GM18502 (cell line): ENCODE results near the gene TMEM170B.

Experiments used
- ATAC-seq: cut with Tn5 transposase; IDR thresholded peaks from one replicate; pipeline ENCODE4 v1.9.1; 2021; ENCODE audit warnings: mild to moderate bottlenecking; ENCODE audit not compliant: unreplicated experiment, poor library complexity

Gene TMEM170B

DNA sequence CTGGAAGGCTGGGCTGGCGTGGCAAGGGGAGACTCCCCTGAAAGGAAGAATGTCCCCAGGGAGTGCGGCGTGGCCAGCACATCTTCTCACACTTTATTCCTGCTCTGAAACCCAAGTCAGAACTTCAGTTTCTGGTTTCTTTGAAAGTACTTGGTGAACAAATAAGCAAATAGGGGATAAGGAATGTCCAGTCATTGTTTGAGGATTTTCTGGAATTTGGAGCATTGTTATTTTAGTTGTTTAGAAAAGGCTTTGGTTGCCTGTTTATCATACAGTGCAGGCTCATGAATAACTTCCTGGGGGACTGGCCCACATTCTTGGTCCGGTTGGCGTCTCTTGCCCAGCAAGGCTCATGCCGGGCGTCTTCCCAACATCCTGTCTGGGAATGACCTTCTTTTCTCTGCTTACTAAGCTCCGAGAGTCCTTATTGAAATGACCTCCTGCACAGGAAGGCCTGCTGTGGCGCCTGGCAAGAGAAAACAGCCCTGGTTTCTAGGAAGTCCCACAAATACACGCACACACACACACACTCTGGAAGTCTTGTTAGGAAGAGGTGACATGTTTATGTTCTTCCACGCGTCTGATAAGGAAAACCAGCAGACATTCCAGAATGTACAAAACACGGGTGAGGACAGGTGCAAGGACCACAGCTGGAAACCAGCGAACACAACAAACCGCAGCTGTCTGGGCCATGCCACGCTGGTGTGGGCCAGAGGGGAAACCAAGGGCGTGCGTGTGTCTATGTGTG is 71.9 kb downstream of the TMEM170B start:
- ATAC-seq: no peak

DNA sequence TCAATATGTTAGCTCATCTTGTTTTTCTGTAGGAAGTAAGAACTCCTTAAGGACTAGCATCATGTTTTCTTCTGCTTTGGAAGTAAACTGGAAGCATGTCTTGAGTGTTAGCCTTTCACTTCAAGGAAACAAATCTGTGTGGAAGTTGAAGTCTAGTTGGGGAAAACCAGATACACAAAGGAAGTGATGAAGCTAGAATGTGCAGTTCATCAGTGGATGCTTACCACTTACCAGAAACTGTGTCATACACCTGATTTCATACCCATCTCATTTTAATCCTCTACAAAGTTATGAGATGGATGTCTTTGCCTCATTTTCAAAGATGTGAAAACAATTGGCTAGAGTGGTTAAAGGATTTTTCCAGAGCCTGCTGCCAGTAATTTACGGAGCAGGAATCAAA is 75.8 kb downstream of the TMEM170B start:
- no peak for ATAC-seq

DNA sequence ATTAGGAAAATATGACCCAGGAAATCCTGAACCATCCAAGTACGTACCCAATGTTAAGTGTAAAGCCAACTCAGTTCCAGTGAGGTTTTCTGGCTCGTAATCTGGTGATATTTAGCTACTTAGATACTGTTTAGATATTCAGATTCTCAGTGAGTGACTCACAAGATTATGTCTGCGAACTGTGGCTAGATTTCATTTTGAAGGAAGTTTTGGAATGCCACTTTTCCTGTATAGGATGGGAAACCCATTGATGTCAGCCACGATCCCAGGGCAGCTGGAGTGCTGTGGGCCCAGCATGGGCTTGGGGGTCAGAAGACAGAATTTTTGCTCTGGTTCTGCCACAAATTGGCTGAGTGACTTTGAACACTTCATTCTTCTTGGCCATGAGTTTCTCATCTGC is 76.3 kb downstream of the TMEM170B start:
- no peak for ATAC-seq

DNA sequence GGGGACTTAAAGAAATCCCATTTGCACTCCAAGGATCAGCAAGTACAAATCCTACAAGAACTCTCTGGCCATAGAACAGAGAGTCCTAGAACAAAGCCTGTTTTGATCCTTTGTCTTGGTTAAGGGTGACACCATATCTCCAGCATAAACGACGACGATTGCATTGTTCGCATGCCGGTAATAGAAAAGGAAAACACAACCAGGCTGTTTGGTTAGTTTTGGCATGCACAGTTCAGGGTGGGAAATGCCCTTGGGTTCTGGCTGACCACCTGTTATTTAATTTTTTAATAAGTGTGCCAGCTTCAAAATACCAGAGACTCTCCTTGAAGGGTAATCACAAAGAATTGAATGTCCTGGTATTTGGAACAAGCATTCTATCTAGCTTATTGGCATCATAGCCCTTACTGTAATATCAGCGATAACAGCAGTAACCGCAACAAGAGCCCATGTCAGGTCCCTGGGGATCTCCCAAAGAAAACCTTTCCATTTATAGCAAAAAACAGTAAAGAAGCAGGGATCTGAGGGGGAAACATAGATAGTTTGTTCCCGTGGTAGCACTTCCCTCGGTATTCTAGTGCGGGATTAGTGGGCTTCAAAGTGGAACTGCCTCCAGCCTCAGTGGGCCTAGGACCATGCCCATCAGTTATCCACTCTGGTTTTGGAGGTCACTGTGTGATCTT is 77.1 kb downstream of the TMEM170B start:
- no peak for ATAC-seq

DNA sequence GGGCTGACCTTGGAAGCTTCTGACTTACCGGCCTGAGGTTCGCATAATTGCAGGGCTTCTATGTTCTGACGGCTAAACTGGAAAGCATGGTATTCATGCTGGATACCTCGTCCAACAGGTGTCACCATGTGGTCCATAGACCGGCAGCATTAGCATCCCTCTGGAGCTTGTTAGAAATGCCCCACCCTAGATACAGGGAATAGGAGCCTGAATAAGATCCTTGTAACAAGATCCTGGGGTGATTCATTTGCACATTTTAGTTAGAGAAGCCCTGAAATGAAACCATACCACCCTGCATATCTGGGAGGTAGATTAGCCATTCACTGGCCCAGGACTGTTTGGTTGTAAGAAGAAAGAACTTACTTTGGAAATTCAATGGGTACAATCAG is 77.7 kb downstream of the TMEM170B start:
- no peak for ATAC-seq

DNA sequence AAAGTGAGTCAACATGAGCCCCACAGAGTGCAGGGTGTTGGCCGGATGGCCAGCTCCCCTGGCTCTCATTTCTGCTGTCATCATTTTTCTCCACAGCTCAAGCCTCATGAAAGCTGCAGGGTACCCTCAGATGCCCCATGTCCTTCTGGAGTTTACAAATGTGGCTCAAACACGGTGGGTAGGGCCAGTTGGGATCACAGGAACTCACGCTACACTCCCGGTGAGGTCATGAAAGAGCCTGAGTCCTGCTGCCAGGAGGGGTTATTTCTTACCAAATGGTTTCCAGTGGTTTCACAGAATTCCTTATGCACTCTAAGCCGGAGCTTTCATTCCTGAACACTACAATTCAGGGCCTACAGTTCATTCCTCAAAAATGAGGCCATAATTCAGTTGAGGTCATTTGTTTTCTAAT is 78.7 kb downstream of the TMEM170B start:
- no peak for ATAC-seq

DNA sequence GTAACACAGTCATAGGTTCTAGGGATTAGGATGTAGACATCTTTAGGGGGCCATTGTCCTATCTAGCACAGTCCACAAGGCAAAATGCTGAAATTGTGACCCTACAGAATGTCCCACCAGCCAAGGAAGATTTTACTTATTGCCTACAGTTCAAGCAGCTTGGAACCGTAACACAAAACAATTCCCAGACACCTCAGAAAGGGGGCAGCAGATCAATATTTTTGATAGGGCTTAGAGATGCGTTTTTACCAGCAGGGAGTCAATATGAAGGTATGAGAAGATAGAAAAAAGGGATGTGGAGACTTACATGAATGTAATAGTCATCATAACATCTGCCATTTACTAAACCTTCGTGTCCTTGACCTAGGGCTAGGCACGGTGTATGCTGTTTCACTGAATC is 81.0 kb downstream of the TMEM170B start:
- no peak for ATAC-seq

DNA sequence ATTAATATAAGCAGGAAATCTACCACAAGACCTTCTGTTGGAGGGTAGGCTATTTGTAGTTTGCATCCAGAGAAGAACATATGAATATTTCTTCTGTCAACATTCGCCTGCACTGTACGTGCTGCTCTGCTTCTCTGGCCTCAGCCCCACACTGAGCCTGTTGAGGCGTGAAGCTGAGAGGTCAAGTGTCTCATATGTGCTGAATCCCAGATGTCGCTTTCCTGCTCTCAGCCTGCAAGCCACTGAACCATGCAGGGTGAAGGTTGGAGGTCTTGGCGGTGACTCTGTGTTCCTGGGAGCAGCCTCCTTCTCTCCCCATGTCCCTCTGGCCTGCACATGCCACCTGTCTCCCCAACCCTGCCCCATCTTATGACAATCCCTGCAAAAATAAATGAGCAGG is 83.6 kb downstream of the TMEM170B start:
- ATAC-seq: no peak

DNA sequence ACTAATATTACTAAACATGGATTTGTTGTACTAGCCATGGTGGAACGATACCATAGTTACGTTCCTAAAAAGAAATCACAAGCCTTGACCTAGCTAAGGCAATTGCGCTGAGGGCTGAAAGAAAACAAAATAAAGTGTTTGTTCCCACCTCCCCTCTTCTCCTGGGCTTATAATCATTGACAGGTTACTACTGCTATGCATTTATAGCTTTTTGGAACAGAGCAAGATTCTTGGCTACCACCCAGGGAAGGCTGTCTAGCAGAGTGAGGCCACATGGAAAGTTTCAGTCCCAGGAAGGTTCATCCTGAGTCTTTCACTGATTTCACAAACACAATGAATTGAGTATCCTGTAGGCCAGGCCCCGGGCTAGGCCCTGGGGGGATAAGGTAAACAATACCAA is 84.6 kb downstream of the TMEM170B start:
- no peak for ATAC-seq

DNA sequence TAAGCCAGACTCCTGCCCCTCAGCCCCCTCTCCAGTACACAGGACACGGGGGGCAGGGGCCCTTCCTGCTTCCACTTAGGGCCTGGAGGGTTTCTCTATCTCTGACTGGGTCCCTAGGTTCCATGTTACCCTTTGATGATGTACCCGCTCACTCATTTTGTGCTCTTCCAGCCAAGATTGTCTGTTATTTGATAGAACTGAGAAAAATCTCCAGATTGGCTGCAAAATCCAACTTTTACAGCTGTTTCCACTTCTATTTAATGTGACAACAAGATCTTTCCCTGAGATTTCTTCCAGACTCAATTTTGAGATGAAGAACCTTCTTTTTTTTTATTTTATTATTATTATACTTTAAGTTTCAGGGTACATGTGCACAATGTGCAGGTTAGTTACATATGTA is 85.7 kb downstream of the TMEM170B start:
- no peak for ATAC-seq

DNA sequence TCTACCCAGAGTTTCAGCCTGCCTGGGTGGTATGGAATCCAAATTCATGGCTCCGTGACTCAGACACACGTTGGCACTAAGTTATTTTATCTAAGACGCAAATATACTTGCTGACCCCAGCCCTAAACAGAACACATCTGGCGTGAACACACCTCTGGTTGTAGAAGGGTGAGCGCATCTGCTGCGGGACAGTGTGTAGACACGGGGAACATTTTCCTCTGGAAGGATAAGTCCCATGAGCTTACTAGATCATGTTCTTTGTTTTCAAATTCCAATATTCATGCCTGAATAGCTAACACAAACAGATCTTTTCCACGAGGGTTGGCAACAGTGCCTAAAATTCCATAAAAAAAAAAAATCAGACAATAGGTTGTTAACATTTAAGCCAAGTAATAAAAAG is 87.8 kb downstream of the TMEM170B start:
- ATAC-seq: no peak

DNA sequence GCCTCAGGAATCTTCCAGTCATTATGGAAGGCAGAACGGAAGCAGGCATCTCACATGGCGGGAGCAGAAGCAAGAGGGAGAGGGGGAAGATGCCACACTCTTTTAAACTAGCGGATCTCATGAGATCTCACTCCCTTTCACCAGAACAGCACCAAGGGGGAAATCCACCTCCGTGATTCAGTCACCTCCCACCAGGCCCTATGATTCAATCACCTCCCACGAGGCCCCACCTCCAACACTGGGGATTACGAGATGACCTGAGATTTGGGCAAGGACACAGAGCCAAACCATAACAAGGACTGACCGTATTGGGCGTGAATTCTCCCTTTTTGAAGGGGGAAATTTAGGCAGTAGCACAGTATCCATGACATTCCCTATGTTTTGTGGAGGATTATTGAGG is 88.8 kb downstream of the TMEM170B start:
- no peak for ATAC-seq

DNA sequence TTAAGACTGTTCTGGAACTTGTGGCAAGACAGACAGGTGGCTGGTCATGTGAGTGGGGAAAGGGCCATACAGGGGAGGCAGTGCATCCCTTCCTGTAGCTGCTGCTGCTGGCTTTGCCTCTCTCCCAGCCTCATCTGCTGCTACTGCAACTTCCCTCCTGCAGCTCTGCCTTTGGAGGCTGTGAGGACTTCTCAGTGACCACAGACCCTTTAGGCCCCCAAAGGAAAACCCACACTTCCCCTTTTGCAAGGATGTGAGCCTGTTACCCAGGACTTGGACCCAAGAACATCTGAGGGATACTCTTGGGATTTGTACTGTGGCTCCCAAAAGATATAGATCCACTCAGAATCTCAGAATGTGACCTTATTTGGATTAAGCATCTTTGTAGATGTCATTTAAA is 91.0 kb downstream of the TMEM170B start:
- ATAC-seq: no peak

DNA sequence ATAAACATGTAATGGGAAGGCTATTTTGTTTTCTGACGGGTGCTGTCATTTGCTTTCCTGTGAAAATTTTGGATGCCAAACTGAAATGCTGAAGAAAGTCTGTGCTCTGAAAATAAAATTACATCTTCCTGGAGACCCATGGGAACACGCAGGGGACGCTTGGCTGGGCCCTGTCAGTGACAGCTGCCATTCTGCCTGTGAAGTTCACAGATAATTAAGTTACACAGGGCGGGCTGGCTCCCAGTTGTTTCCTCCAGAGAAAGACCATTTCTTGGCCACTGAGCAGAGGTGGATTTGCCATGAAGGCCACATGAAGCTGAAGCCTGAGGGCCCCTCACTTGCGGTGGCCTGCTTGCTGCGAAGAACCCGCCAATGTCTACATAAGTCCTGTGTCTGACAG is 93.5 kb downstream of the TMEM170B start:
- ATAC-seq: no peak

DNA sequence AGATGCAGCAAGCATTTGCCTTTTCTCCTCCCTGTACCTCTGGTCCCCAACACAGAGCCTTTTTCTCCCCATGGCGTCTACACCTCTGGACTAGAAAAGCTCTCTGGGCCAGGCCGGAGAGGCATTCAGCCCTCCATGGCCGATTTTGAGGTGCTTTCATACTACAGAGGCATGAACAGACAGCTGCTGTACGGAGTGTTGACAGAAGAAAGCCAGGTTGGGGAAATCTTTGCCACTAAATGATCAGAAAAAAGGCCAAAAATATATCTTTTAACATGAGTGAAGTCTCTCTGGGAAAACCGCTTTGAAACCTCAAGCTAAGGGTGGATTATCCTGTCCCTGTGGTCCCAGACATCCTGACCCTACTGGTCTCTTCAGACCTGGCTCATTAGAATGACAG is 94.0 kb downstream of the TMEM170B start:
- ATAC-seq: no peak

DNA sequence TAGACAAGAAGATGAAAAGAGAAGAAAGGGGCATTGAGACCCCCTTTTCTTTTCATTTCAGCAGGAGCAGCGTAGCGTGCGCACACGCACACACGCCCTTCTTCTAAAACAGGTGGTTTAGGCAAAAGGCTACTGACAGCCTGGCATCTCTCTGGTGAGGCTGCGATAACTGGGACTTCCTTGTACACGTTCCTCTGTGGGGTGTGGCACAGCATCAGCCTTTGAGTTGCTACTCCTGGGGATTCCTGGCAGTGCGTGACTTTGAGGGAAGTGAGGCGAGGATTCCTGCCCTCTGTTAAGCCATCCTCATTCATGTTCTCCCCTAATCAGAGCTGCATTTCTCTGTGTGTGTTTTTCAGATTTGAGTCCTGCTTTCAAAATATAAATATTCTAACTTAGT is 94.7 kb downstream of the TMEM170B start:
- ATAC-seq: no peak

DNA sequence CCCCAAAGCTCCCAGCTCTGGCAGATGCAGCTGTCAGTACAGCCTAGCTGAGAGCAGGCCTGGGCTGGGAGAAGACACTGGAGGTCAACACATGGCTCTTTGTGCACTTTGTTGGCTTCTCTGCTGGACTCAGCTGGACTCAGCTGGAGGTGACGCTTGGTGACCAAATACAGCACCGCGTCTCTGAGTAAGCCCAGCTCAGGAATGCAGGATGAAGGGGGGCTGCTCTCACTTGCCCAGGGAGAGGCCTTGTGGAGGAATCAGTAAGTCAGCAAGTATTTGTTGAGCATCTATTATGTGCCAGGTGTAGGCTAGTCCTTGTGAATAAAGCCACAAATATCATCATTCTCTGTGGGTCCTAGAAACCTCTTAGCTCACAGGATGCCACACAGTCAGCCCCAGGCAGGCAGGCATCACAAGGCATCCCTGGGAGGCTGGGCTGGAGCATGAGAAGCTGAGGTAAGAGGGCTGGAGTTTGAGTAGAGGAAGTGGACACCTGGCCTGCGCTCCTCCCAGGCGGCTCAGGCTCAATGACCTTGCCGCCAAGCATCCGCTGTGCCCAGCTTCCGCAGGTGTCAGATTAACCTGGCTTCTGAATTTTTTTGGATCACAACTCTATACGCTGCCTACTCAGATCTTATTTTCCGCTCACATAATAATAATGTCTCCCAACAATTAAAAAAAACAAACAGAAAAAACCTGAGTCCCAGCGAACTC is 95.4 kb downstream of the TMEM170B start:
- no peak for ATAC-seq
